Lung microvascular endothelial cell (primary cell): ENCODE data around the gene CHFR. TPM values are rescaled to one million over a fixed set of nuclear protein-coding genes. Genes with fewer than 3 reads are reported as not detected.
A peak's percentile ranks its signal among the peaks of the same experiment; 100 is the strongest.
"Not testable (repeated sequence)": the region's sequence is repeated elsewhere in the genome, so short reads cannot be mapped to it uniquely, and the experiment has no call there.

Source experiments
- DNase-seq, 2 donors: peaks; one replicate each; pipeline versions ENCODE4 v3.0.0 to v3.0.0-alpha.2; 2010; ENCODE audit warnings: low read depth in 2 of 2
- total RNA-seq: library from RNA; depleted of rRNA; stranded (reverse); fragments of >200 nt; gene quantifications from 2 replicates; pipeline ENCODE4 v1.2.1, GENCODE V29; 2014

Gene CHFR
- total RNA-seq, 1 donor from 2014 or later, result 35.7 TPM

DNA sequence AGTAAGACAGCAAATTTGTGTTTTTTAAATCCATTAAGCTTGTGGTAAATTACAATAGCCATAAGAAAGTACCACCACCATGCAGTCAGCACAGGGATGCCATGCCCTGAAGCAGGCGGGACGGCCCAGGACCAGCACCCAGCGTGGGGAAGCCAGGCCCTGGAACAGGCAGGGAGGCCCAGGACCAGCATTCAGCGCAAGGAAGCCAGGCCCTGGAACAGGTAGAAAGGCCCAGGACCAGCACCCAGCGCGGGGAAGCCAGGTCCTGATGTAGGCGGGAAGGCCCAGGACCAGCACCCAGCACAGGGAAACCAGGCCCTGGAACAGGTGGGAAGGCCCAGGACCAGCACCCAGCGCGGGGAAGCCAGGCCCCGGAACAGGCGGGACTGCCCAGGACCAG is 13.2 kb downstream of the CHFR start:
- DNase-seq, result no peak

- DNase-seq, result no peak
Measured at GRCh38 chr12:132873724-132874123, 13.7 kb downstream of the CHFR start.

- DNase-seq, result no peak
Measured at GRCh38 chr12:132872975-132873421, 14.4 kb downstream of the CHFR start.

- no peak for DNase-seq
Measured at GRCh38 chr12:132872073-132872855, 15.1 kb downstream of the CHFR start.

GRCh38 chr12:132869551-132869950 is 17.9 kb downstream of the CHFR start:
- DNase-seq, result no peak

GRCh38 chr12:132866251-132866828 is 21.1 kb downstream of the CHFR start:
- DNase-seq, result peak in 1 of 2 donors; percentile 23

GRCh38 chr12:132861558-132861957 is 25.8 kb downstream of the CHFR start:
- DNase-seq, result no peak

GRCh38 chr12:132858718-132859266 is 28.6 kb downstream of the CHFR start:
- DNase-seq, result no peak

DNA sequence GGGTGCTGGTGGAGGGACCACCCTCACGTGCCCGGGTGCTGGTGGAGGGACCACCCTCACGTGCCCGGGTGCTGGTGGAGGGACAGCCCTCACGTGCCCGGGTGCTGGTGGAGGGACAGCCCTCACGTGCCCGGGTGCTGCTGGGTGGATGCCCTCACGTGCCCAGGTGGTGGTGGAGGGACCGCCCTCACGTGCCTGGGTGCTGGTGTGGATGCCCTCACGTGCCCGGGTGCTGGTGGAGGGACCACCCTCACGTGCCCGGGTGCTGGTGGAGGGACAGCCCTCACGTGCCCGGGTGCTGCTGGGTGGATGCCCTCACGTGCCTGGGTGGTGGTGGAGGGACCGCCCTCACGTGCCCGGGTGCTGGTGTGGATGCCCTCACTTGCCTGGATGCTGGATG is 30.4 kb downstream of the CHFR start:
- not testable (repeated sequence) for DNase-seq

- no peak for DNase-seq
Measured at GRCh38 chr12:132856581-132856980, 30.8 kb downstream of the CHFR start.

GRCh38 chr12:132855211-132855610 is 32.2 kb downstream of the CHFR start:
- DNase-seq, result not testable (repeated sequence)

- no peak for DNase-seq
Measured at GRCh38 chr12:132853285-132854092, 33.9 kb downstream of the CHFR start.

- DNase-seq, result no peak
Measured at GRCh38 chr12:132852496-132852895, 34.9 kb downstream of the CHFR start.

GRCh38 chr12:132851465-132851864 is 35.9 kb downstream of the CHFR start:
- no peak for DNase-seq

DNA sequence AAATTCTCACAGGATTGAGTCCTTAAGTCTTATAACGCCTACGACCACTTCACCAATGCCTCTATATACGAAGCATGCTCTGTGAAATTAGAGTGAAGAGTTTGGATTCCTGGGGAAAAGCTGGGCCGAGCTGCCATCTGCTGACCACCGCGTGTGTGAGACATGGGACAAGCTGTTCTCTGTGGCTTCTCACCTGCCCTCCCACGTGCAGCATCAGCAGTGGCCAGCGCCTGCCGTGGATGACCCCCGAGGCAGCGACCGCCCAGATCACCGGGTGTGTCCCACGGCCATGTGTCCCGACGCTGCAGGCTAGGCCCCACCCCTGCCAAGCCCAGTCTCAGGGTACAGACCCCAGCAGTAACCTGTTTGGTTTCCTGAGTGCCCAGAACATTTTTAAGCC is 37.1 kb downstream of the CHFR start:
- DNase-seq, result no peak

DNA sequence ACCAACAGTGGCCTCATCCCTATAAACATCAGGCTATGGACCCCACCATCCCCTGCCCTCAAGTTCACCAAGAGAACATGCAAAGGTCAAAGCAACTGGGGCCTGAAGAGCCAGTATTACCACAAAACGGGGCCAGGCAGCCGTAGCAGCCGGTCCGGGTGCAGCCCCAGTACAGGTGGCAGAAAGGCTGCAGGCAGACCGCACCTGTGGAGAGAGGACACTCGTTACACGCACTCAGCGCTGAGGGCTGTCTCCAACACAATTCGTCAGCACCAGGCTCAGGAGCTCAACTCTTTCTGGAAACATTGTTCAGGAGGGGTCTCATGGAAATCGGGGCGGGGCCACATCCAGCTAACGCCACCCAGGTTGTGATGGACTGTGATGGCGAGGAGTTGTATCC is 38.9 kb downstream of the CHFR start:
- no peak for DNase-seq

DNA sequence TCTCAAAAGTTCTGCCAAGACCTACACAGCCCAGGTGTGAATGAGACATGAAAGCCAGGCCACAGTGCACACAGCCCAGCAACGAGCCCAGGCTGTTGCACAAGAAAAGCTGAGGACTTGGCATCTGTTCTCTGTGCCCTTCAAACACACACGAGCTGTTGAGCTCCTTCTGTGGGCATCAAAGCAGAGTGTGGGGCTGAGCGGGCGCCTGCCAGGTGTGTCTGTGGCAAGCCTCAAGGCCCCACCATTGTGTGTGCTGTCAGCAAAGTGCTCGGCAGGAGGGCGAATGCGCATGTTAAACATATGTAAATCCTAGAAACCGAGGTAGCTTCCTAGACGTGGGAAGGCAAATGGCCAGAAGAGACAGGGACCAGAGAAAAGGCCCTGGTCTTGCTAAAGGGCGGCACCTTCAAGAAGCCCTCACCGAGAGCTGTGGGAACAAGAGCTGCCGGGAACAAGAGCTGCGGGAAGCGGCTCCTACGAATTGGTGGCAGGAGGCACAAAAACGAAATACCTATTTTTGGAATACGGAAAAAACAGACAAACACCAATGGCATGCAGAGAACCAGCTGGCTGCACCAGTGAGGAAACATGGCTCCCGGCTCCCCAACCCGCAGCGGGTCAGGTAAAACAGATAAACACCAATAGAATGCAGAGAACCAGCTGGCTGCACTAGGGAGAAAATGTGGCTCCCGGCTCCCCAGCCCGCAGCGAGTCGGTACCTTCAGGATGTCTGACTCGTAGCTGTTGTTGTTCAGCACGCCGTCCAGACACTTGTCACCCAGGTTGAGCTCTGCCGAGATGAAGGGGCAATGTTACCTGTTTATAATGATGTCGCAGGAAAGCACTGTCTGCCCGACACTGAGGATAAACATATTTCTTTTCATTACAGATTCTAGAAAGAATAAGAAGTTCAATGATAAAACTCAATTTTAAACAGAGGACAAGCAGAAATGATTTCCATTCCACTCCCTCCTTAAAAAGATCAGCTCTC is 39.7 kb downstream of the CHFR start:
- DNase-seq, result no peak

DNA sequence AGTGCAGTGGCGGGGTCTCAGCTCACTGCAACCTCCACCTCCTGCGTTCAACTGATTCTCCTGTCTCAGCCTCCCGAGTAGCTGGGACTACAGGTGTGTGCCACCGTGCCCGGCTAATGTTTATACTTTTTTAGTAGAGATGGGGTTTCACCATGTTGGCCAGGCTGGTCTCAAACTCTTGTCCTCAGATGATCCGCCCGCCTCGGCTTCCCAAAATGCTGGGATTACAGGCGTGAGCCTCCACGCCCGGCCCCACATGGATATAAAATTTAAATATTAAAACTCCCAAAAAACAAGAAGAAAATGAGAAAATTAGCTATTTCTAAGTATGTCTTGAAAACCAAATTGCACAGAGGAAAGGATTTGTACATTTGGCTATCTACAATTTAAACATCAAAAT is 42.7 kb downstream of the CHFR start:
- DNase-seq, result not testable (repeated sequence)

DNA sequence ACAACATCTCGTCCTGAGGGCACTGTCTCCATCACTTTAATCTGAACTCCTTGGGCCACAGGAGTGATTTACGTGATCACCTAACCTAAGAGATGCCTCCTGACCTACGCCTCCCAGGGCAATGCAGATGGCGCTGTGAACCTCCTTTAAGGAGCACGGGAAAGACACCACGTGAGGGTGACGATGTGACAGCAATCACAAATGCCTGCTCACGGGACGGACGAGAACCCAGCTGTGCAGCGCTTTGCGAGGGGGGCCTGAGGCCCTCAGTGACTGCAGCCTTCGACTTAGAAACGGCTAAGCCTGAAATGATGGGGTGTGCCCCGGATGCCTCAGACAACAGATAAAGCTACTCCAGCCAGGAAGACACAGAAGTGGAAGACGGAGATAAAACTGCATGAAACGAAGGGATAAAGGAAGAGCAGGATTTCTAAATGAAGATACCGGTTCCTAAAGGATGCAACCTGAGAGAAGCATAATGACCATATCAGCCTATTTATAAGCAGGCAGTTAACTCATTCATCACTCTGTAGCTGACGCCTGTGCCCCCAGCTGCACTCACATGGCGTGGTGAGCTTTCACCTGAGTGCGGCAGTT is 44.9 kb downstream of the CHFR start:
- DNase-seq, result no peak

- no peak for DNase-seq
Measured at GRCh38 chr12:132841151-132841550, 46.3 kb downstream of the CHFR start.
